Ovary (tissue), 3 donors: Measurements from ENCODE around the gene ZNF205.

Experiments
- EP300 ChIP-seq: sonication (generic); formaldehyde crosslinking; IDR thresholded peaks from one replicate; pipeline ENCODE4 v1.6.1; 2017; ENCODE audit warnings: antibody characterized with exemption
- POLR2A ChIP-seq: fragments of 450-650 bp; IDR thresholded peaks from one replicate; pipeline ENCODE4 v1.6.1; 2017; ENCODE audit warnings: antibody characterized with exemption, mild to moderate bottlenecking, moderate library complexity
- TF ChIP-seq, protein P1 (sequence below), 3 donors: fragments of 450-650 bp in 2 of 3; fragments of 200-600 bp in 1 of 3; IDR thresholded peaks; one replicate each; pipeline versions ENCODE4 v1.5.1 to v1.8.0; 2016 to 2022; ENCODE audit warnings: antibody characterized with exemption in 3 of 3, mild to moderate bottlenecking in 1 of 3
- donor health status: DM: no; HTN: no; CAD: no.

GRCh38 chr16:3099395-3099731, 13.0 kb upstream of the ZNF205 start:
- TF ChIP-seq, protein P1, sequence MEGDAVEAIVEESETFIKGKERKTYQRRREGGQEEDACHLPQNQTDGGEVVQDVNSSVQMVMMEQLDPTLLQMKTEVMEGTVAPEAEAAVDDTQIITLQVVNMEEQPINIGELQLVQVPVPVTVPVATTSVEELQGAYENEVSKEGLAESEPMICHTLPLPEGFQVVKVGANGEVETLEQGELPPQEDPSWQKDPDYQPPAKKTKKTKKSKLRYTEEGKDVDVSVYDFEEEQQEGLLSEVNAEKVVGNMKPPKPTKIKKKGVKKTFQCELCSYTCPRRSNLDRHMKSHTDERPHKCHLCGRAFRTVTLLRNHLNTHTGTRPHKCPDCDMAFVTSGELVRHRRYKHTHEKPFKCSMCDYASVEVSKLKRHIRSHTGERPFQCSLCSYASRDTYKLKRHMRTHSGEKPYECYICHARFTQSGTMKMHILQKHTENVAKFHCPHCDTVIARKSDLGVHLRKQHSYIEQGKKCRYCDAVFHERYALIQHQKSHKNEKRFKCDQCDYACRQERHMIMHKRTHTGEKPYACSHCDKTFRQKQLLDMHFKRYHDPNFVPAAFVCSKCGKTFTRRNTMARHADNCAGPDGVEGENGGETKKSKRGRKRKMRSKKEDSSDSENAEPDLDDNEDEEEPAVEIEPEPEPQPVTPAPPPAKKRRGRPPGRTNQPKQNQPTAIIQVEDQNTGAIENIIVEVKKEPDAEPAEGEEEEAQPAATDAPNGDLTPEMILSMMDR (IDR thresholded peaks at IDR 0.05): no peak
- TF ChIP-seq POLR2A (no peak), EP300 (no peak)
